ENCODE results near the gene USO1. TPM values are rescaled to one million over a fixed set of nuclear protein-coding genes. Genes with fewer than 3 reads are reported as not detected.

USO1 gene
- total RNA-seq, 1 experiment from 2014 or later: 78.3 TPM

DNA sequence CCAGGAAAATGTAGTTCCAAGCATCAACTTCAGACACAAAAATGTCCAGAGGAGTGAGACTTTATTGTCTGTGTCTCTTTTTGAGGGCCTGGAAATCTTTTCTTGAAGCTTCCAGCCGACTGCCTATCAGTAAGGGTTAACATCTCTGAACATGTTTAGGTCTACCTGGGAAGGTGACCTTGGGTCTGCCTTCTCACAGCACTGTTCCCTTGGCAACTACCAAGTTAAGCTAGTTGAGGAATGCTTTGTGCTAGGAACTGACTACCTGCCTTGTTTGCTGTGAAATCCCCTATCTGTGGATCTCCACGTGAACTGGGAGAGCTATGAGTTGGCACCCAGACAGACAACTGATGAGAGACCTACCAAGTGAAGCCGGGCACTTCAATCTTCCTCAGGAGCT lies 96.3 kb downstream of the USO1 start:
- Histone ChIP-seq H3K27me3 (replicated peaks) (no peaks in the 10 kb centered on the region), H3K9me3 (replicated peaks) (0 out of 2 replicates have a peak, but pooled peaks cover 2% of the 10 kb centered on the region), H3K4me3 (no peak overlapping the region), H3K27ac (no peak overlapping the region), H3K36me3 (no peaks in the 10 kb centered on the region; the same call in 1 of the 2 replicates), H3K4me1 (replicated peaks) (peaks cover 3% of the 10 kb centered on the region; the same call in 1 of the 2 replicates)
- no peak for DNase-seq (ENCODE audit: low read depth in 1 of 2, low spot score in 2 of 2)

DNA sequence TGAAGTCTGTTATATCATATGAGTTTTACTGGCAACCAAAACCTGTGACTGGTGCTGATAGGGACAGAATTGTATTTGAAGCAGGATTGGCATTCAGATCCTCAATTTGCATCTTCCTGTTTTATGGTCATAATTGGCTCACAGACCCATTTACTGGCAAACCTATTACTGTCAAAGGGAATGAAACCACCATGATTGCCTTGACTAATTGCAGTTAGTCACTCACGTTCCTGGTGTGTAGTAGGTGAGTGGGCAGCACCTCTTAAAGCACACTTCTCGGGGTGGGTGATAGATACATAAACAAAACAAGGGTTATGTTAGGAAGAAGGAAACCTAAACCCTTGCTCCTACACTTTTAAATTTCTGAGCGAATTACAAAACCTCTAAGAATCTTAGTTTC lies 96.8 kb downstream of the USO1 start:
- Histone ChIP-seq H3K27me3 (replicated peaks) (no peaks in the 10 kb centered on the region), H3K27ac (no peak overlapping the region), H3K4me3 (no peak overlapping the region), H3K36me3 (no peaks in the 10 kb centered on the region), H3K9me3 (replicated peaks) (0 out of 2 replicates have a peak, but pooled peaks cover 2% of the 10 kb centered on the region), H3K4me1 (replicated peaks) (peaks cover 3% of the 10 kb centered on the region; the same call in 1 of the 2 replicates)
- DNase-seq (ENCODE audit: low read depth in 1 of 2, low spot score in 2 of 2): no peak

- H3K4me1 ChIP-seq (replicated peaks): peaks cover 3% of the 10 kb centered on the region; the same call in 1 of the 2 replicates
- no peaks in the 10 kb centered on the region for H3K27me3 ChIP-seq (replicated peaks)
- H3K27ac ChIP-seq: no peak overlapping the region
- no peak for DNase-seq (ENCODE audit: low read depth in 1 of 2, low spot score in 2 of 2)
- no peak overlapping the region for H3K4me3 ChIP-seq
- H3K9me3 ChIP-seq (replicated peaks): 0 out of 2 replicates have a peak, but pooled peaks cover 2% of the 10 kb centered on the region
- no peaks in the 10 kb centered on the region for H3K36me3 ChIP-seq
These were observed 97.6 kb downstream of the USO1 start for GRCh38 chr4:75821966-75822365.

GRCh38 chr4:75822416-75822815 lies 98.0 kb downstream of the USO1 start:
- Histone ChIP-seq H3K27me3 (replicated peaks) (no peaks in the 10 kb centered on the region), H3K36me3 (no peaks in the 10 kb centered on the region), H3K4me3 (no peak overlapping the region), H3K27ac (no peak overlapping the region), H3K4me1 (replicated peaks) (peaks cover 3% of the 10 kb centered on the region; the same call in 1 of the 2 replicates), H3K9me3 (replicated peaks) (0 out of 2 replicates have a peak, but pooled peaks cover 2% of the 10 kb centered on the region)
- no peak for DNase-seq (ENCODE audit: low read depth in 1 of 2, low spot score in 2 of 2)

- Histone ChIP-seq H3K27me3 (replicated peaks) (no peaks in the 10 kb centered on the region), H3K27ac (no peak overlapping the region), H3K9me3 (replicated peaks) (0 out of 2 replicates have a peak, but pooled peaks cover 2% of the 10 kb centered on the region), H3K4me1 (replicated peaks) (peaks cover 3% of the 10 kb centered on the region; the same call in 1 of the 2 replicates), H3K4me3 (no peak overlapping the region), H3K36me3 (no peaks in the 10 kb centered on the region)
- DNase-seq (ENCODE audit: low read depth in 1 of 2, low spot score in 2 of 2): no peak
These were observed 99.4 kb downstream of the USO1 start for GRCh38 chr4:75823812-75824211.

DNA sequence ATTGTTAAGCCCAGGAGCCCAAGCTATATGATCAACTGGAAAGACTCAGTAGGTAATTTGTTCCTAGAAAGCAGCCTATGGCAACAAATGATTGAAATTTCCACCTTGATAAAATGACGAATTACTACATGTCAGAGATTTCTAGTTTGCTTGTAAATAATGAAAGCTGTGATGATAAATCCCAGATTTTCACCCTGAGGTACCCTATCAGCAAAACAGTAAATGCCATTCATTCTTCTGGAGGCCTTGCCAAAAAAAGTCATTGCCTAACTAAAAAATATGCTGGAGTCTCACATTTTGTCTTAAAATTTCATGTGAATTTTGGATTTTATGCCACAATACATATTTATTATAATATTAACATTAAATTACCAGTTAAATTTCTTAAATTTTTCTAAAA lies 106.5 kb downstream of the USO1 start:
- Histone ChIP-seq H3K4me3 (no peak overlapping the region), H3K27ac (no peak overlapping the region), H3K27me3 (replicated peaks) (no peaks in the 10 kb centered on the region), H3K36me3 (no peaks in the 10 kb centered on the region), H3K9me3 (replicated peaks) (no peaks in the 10 kb centered on the region; the same call in 1 of the 2 replicates), H3K4me1 (replicated peaks) (no peaks in the 10 kb centered on the region)
- no peak for DNase-seq (ENCODE audit: low read depth in 1 of 2, low spot score in 2 of 2)

- Histone ChIP-seq H3K4me1 (replicated peaks) (no peaks in the 10 kb centered on the region), H3K4me3 (no peak overlapping the region), H3K36me3 (no peaks in the 10 kb centered on the region), H3K27ac (no peak overlapping the region), H3K9me3 (replicated peaks) (no peaks in the 10 kb centered on the region; the same call in 1 of the 2 replicates), H3K27me3 (replicated peaks) (no peaks in the 10 kb centered on the region)
- no peak for DNase-seq (ENCODE audit: low read depth in 1 of 2, low spot score in 2 of 2)
These were observed 107.6 kb downstream of the USO1 start for GRCh38 chr4:75831856-75832405.

DNA sequence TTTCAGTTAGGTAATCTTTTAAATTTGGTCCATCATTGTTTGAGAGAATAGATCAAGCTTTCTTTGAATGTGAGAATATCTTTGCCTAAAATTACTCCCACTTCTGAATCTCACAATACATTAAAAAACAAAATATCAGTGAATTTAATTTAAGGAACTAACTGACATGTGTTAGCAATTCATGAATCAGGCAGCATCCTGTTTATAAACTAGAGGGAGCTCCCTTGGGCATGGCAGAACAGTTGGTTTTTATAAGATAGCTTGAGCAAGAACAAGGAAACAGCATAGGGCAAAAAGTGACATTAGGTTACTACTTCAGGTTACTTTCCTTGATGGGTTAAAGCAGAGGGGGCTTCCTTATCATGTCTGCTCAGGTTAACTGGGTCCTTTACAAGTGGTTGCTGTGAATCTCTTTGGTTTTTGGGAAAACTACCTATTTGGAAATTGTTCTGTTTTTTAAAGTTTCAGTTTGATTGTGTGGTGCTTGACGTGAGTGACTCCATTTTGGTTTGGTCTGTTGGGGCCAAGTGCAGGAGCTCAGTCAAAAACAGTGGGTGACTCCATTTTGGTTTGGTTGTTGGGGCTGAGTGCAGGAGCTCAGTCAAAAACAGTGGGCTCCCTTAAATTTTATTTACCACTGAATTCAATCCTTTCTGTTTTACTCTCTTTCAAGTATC lies 109.9 kb downstream of the USO1 start:
- Histone ChIP-seq H3K36me3 (no peaks in the 10 kb centered on the region), H3K4me1 (replicated peaks) (no peaks in the 10 kb centered on the region), H3K9me3 (replicated peaks) (no peaks in the 10 kb centered on the region; the same call in 1 of the 2 replicates), H3K4me3 (no peak overlapping the region), H3K27ac (no peak overlapping the region), H3K27me3 (replicated peaks) (no peaks in the 10 kb centered on the region)
- no peak for DNase-seq (ENCODE audit: low read depth in 1 of 2, low spot score in 2 of 2)

GRCh38 chr4:75834772-75835154 lies 110.4 kb downstream of the USO1 start:
- Histone ChIP-seq H3K4me3 (no peak overlapping the region), H3K36me3 (no peaks in the 10 kb centered on the region), H3K27me3 (replicated peaks) (no peaks in the 10 kb centered on the region), H3K9me3 (replicated peaks) (no peaks in the 10 kb centered on the region; the same call in 1 of the 2 replicates), H3K27ac (no peak overlapping the region), H3K4me1 (replicated peaks) (no peaks in the 10 kb centered on the region)
- DNase-seq (ENCODE audit: low read depth in 1 of 2, low spot score in 2 of 2): no peak

DNA sequence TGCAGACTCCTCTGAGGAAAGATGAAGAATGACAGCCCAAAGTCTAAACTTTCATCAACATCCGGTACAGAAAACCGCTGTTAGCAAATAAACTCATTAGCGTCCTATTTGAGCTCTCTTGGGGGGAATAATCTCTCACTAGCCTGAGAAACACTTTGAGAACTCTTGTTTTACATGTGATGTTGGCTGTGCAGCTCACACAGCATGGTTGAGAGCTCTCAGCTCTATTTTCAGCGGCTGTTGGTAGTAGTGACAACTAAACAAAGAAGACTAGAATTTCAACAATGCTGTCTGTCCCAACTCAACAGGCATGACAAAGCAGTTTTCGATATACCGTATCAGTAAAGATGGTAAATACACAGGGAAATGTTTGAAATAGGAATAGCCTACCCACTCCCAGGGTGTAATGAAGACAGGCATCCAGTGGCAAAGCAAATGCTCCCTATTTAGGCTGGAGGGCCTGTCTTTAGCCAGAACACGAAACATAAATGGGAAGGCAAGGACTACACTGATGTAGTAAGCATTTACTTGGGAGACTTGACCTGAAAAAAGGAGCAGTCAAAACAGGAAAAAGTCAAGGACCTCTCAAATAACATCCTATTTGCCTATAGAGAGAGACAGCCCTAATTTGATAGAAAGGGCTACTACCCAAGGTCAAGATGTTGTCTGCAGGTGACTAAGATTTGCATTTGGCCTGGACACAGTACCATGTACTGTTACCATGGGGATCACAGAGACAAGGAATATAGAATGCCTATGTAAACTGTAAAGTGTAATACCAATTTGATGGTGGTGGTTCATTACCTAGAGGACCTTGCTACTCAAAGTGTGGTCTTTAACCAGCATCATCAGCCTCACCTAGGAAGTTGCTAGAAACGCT lies 117.5 kb downstream of the USO1 start:
- Histone ChIP-seq H3K36me3 (no peaks in the 10 kb centered on the region), H3K27ac (no peak overlapping the region), H3K4me3 (no peak overlapping the region), H3K9me3 (replicated peaks) (no peaks in the 10 kb centered on the region), H3K4me1 (replicated peaks) (peaks cover 22% of the 10 kb centered on the region), H3K27me3 (replicated peaks) (no peaks in the 10 kb centered on the region)
- no peak for DNase-seq (ENCODE audit: low read depth in 1 of 2, low spot score in 2 of 2)

DNA sequence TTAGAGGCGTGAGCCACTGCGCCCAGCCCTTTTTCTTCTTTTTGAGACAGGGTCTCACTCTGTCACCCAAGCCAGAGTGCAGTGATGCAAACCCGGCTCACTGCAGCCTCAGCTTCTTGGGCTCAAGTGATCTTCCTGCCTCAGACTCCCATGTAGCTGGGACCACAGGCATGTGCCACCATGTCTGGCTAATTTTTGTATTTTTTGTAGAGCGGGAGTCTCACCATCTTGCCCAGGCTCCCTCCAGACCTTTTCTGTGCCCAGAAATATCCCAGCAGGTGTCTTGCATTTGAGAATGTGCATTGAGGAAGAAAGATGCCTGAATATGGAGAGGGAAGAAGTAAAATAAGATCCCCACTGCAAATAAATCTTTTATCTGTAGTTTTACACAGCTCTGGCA lies 119.2 kb downstream of the USO1 start:
- DNase-seq (ENCODE audit: low read depth in 1 of 2, low spot score in 2 of 2): no peak
- Histone ChIP-seq H3K4me1 (replicated peaks) (peaks cover 25% of the 10 kb centered on the region), H3K27ac (peak overlapping the region; percentile 86), H3K27me3 (replicated peaks) (no peaks in the 10 kb centered on the region), H3K4me3 (no peak overlapping the region), H3K36me3 (no peaks in the 10 kb centered on the region), H3K9me3 (replicated peaks) (no peaks in the 10 kb centered on the region)

DNA sequence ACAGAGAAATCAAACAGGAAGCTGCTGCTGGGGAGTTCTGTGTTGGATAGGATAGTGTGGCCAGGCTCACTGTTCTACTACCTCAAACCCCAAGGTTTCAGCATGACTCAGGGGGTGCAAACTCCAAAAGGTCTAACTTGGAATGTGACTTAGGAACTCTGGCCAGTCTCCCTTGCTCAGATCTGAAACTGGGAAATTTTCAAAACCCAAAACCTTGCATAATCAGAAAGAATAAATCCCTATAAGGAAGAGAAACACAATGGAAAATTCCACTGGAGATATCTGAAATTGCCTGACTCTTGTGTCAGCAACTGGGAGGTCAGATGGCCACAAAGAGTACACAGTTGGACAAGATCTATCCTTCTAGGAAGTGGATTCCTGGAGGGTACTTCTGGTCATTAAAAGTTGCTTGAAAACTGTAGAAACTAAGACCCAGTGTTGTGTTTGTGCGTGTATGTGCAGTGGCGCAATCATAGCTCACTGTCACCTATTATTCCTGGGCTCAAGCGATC lies 119.8 kb downstream of the USO1 start:
- no peak overlapping the region for H3K4me3 ChIP-seq
- DNase-seq (ENCODE audit: low read depth in 1 of 2, low spot score in 2 of 2): peak; percentile 63
- peak overlapping the region; percentile 86 for H3K27ac ChIP-seq
- no peaks in the 10 kb centered on the region for H3K9me3 ChIP-seq (replicated peaks)
- no peaks in the 10 kb centered on the region for H3K27me3 ChIP-seq (replicated peaks)
- H3K36me3 ChIP-seq: no peaks in the 10 kb centered on the region
- H3K4me1 ChIP-seq (replicated peaks): peaks cover 25% of the 10 kb centered on the region

GRCh38 chr4:75845992-75846391 lies 121.6 kb downstream of the USO1 start:
- Histone ChIP-seq H3K36me3 (no peaks in the 10 kb centered on the region), H3K4me1 (replicated peaks) (peaks cover 25% of the 10 kb centered on the region)
- DNase-seq (ENCODE audit: low read depth in 1 of 2, low spot score in 2 of 2): no peak

More at GRCh38 chr4:75845992-75846391, 121.6 kb downstream of the USO1 start:
- no peaks in the 10 kb centered on the region for H3K9me3 ChIP-seq (replicated peaks)
- no peaks in the 10 kb centered on the region for H3K27me3 ChIP-seq (replicated peaks)
- no peak overlapping the region for H3K4me3 ChIP-seq
- H3K27ac ChIP-seq: no peak overlapping the region

All from SJSA1 (cell line).